Limb (tissue), 2 donors: ENCODE measurements around the gene CEP19.

ENCODE experiments used
- DNase-seq, 2 donors: peaks; one replicate each; pipeline ENCODE4 v3.0.0-alpha.2; 2016; ENCODE audit errors: extremely low spot score in 2 of 2

Gene CEP19

DNA sequence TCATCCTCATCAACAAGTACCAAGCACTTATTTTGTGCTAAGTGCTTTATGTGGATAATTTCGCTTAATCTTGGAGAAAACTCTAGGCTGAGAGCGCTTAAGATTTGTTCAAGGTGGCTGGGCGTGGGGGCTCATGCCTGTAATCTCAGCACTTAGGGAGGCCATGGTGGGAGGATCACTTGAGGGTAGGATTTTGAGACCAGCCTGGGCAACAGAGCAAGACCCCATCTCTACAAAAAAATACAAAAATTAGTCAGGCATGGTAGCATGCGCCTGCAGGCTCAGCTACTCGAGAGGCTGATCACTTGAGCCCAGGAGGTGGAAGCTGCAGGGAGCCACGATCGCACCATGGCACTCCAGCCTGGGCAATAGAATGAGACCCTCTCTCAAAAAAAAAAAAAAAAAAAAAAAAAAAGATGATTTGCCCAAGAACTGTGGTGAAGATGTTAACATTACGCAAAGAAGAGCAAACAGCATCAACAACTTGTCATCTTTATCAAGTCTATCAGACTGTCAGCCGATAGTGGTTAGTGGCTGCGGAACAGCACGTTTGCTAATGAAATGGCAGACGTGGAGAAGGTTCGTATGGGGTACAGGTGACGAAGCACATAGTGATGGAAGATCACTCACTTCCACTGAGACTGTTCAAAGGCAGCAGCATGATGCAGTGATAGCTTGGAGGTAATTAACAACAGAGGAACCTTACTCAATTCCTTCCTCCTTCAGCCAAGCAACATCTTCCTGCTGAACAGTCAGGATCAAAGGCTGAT is 44.8 kb downstream of the CEP19 start:
- DNase-seq: no peak

DNA sequence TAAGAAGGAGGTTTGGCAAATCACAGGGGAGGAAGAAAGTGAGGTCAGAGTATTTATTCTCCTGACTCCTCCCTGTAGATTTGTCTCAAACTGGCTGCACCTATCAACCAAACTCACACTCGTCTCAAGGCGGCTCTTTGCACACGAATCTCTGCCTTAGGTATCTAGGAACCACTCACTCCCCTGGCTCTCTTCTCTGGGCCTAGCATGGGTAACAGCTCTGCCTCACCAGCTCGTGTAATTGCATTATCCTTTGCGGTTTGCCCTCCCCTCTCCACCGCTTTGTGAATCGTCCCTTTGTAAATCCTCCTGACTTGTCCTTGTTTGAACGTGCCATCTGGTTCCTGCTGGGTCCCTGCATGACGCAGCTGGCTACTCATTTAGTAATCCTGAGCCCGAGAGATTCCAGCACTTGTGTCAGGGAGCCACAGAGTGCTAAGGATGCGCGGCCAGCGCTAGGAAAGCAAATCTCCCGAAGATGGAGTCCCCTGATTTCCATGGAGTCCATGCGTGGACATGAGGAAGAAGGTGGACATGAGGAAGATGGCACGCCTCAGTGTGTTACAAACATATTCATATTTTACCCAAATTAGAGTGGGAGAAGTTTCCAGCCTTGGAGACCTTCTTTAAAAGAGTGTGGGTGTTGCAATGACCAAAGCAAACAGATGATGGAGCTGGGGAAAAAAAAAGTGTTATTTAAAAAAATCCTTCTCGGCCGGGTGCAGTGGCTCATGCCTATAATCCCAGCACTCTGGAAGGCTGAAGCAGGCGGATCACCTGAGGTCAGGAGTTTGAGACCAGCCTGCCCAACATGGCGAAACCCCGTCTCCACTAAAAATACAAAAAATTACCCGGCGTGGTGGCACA is 45.8 kb downstream of the CEP19 start:
- peak in 1 of 2 donors; percentile 38 for DNase-seq

DNA sequence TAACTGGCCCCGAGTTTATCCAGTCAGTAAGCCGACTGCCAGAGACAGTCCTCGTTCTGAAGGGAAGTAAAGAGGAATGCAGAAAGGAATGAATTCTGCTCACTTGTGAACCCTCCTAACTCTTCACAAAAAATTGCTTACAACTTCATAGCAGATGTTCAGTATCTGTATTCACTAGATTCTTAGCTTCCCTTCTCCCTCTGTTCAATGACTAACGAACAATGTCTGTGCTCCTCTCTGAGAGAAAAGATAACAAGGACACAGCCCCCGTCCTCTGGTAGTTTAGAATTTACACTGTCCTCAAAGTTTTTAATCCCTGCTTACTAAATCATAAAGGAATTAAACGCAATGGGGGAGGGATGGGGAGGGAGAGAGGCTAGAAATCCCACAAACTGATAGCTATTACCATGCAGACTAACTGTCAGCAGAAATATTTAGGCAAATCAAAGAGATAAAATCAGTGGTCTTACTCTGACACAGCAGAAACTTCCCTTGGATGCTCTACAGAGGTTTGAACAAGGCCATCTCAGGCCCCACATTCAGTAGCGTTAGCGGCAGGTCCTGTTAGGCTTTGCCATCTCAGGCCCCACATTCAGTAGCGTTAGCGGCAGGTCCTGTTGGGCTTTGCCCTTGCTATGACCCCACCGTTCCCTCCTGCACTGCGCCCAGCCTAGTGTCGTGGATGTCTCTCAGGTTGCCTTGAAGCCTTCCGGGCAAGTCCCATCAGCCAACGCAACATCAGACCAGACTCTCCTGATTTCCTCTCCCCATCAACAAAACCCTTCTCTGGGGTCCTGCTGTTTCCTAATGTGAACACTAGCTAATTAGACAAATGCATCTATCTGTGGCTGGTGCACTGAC is 49.1 kb downstream of the CEP19 start:
- no peak for DNase-seq

DNA sequence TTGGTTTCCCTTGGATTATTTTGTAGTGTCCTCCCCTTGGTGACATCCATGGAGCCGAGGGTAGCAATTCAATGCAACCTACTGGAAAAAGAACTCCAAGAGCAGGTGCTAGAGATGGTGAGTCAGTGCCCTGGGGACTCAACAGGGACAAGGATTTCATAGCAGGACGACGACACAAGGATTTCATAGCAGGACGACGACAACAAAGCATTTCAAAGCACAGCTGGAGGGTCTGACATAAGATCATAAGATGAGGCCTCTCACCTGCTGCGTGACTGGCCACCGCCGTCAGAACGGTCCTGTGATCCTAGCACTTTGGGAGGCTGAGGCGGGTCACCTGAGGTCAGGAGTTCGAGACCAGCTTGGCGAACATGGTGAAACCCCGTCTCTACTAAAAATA is 50.0 kb downstream of the CEP19 start:
- DNase-seq: no peak

DNA sequence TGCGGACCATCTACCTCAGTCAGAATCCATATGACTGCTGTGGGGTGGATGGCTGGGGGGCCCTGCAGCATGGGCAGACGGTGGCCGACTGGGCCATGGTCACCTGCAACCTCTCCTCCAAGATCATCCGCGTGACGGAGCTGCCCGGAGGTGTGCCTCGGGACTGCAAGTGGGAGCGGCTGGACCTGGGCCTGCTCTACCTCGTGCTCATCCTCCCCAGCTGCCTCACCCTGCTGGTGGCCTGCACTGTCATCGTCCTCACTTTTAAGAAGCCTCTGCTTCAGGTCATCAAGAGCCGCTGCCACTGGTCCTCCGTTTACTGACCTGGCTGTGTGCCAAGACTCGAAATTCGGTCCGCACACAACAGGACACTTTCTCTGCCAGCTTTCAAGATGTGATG is 50.6 kb downstream of the CEP19 start:
- no peak for DNase-seq

DNA sequence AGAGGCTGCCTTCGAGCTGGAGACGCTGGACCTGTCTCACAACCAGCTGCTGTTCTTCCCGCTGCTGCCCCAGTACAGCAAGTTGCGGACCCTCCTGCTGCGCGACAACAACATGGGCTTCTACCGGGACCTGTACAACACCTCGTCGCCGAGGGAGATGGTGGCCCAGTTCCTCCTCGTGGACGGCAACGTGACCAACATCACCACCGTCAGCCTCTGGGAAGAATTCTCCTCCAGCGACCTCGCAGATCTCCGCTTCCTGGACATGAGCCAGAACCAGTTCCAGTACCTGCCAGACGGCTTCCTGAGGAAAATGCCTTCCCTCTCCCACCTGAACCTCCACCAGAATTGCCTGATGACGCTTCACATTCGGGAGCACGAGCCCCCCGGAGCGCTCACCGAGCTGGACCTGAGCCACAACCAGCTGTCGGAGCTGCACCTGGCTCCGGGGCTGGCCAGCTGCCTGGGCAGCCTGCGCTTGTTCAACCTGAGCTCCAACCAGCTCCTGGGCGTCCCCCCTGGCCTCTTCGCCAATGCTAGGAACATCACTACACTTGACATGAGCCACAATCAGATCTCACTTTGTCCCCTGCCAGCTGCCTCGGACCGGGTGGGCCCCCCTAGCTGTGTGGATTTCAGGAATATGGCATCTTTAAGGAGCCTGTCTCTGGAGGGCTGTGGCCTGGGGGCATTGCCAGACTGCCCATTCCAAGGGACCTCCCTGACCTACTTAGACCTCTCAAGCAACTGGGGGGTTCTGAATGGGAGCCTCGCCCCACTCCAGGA is 51.5 kb downstream of the CEP19 start:
- no peak for DNase-seq

DNA sequence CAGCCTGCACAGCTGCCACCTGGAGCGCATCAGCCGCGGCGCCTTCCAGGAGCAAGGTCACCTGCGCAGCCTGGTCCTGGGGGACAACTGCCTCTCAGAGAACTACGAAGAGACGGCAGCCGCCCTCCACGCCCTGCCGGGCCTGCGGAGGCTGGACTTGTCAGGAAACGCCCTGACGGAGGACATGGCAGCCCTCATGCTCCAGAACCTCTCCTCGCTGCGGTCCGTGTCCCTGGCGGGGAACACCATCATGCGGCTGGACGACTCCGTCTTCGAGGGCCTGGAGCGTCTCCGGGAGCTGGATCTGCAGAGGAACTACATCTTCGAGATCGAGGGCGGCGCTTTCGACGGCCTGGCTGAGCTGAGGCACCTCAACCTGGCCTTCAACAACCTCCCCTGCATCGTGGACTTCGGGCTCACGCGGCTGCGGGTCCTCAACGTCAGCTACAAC is 52.1 kb downstream of the CEP19 start:
- DNase-seq: no peak
